Liver (tissue), 3 donors: ENCODE measurements around the gene NIT1.

ENCODE experiments used
- CTCF ChIP-seq: fragments of 150-350 bp; IDR thresholded peaks from 2 replicates; pipeline ENCODE4 v1.5.1; 2017; ENCODE audit warnings: improper control_type of control experiment, low read depth, low read length; ENCODE audit not compliant: missing input control
- FOXA2 ChIP-seq: IDR thresholded peaks from 2 replicates; pipeline ENCODE4 v1.6.1; 2016; ENCODE audit warnings: antibody characterized with exemption
- GABPA ChIP-seq, 2 donors: IDR thresholded peaks in 1 of 2; conservative IDR thresholded peaks in 1 of 2; 2 replicates each; pipeline ENCODE4 v1.6.1; 2016; ENCODE audit warnings: antibody characterized with exemption in 2 of 2, mild to moderate bottlenecking in 1 of 2, moderate library complexity in 1 of 2
- MAX ChIP-seq: IDR thresholded peaks from 2 replicates; pipeline ENCODE4 v1.6.1; 2016; ENCODE audit warnings: antibody characterized with exemption
- RAD21 ChIP-seq, 2 donors: IDR thresholded peaks; 2 replicates each; pipeline ENCODE4 v1.6.1; 2016; ENCODE audit warnings: antibody characterized with exemption in 2 of 2, mild to moderate bottlenecking in 2 of 2
- SP1 ChIP-seq: IDR thresholded peaks from 2 replicates; pipeline ENCODE4 v1.6.1; 2018; ENCODE audit warnings: antibody characterized with exemption, mild to moderate bottlenecking
- TAF1 ChIP-seq: conservative IDR thresholded peaks from 2 replicates; pipeline ENCODE4 v1.6.1; 2016; ENCODE audit warnings: antibody characterized with exemption, mild to moderate bottlenecking
- donor health status: healthy.
- donor health status: healthy.

- no peak for TF ChIP-seq TAF1
- TF ChIP-seq CTCF = no peak
- TF ChIP-seq GABPA (IDR thresholded peaks at IDR 0.05 in 1 of 2, conservative IDR thresholded peaks at IDR 0.05 in 1 of 2) = no peak
- no peak for TF ChIP-seq SP1
- TF ChIP-seq FOXA2 = no peak
- no peak for TF ChIP-seq MAX
- no peak for TF ChIP-seq RAD21 (IDR thresholded peaks at IDR 0.05)
These were observed 35.3 kb downstream of the NIT1 start for GRCh38 chr1:161153176-161153575.
